OCI-LY7 (cell line): ENCODE data around the gene JAG2. TPM values are rescaled to one million over a fixed set of nuclear protein-coding genes. Genes with fewer than 3 reads are reported as not detected.

Source experiments
- BruUV-seq: library from RNA; stranded (reverse); fragments of 400-500 nt; replicated peaks from 2 replicates; lab custom pipeline; 2021; lab: Mats Ljungman, UMichigan
- CTCF ChIA-PET: fragments of 300-600 bp; sonication (Branson Sonifier 250); formaldehyde crosslinking; loops from one replicate; lab custom pipeline; 2022; ENCODE audit warnings: antibody characterized with exemption; ENCODE audit not compliant: unreplicated experiment; lab: Charles Lee
- POLR2A ChIA-PET: fragments of 300-600 bp; sonication (Branson Sonifier 250); formaldehyde crosslinking; loops from one replicate; lab custom pipeline; 2022; ENCODE audit warnings: antibody characterized with exemption; lab: Charles Lee
- DNase-seq: peaks from one replicate; pipeline ENCODE4 v3.0.0-alpha.2; 2015; ENCODE audit warnings: low spot score
- H2AFZ ChIP-seq: fragments of 200-600 bp; sonication (generic), shearing (Covaris generic); 2 replicates; pipeline ENCODE4 v1.6.1; 2014; ENCODE audit warnings: mild to moderate bottlenecking, antibody characterized with exemption, low read length, moderate library complexity
- H3K27ac ChIP-seq: fragments of 200-600 bp; sonication (generic); 2 replicates; pipeline ENCODE4 v1.5.1; 2014; ENCODE audit warnings: mixed run types, low read depth, mild to moderate bottlenecking, moderate library complexity, low read length, inconsistent platforms; ENCODE audit not compliant: poor library complexity, severe bottlenecking
- H3K36me3 ChIP-seq: fragments of 200-600 bp; sonication (generic); 2 replicates; pipeline ENCODE4 v1.6.1; 2014; ENCODE audit warnings: mild to moderate bottlenecking, antibody characterized with exemption, low read length, moderate library complexity, mixed read lengths; ENCODE audit not compliant: insufficient read depth
- H3K4me1 ChIP-seq: fragments of 200-600 bp; sonication (generic); 2 replicates; pipeline ENCODE4 v1.5.1; 2014; ENCODE audit warnings: mild to moderate bottlenecking, low read length; ENCODE audit not compliant: insufficient read depth, poor library complexity, severe bottlenecking
- H3K4me2 ChIP-seq: fragments of 200-600 bp; sonication (generic); 2 replicates; pipeline ENCODE4 v1.6.1; 2014; ENCODE audit warnings: mild to moderate bottlenecking, low read length
- H3K4me3 ChIP-seq: fragments of 200-600 bp; sonication (generic); 2 replicates; pipeline ENCODE4 v1.5.1; 2014; ENCODE audit warnings: mild to moderate bottlenecking, low read depth, low read length; ENCODE audit not compliant: poor library complexity, severe bottlenecking
- H3K79me2 ChIP-seq: fragments of 200-600 bp; sonication (generic); 2 replicates; pipeline ENCODE4 v1.6.1; 2016; ENCODE audit warnings: low read depth, mild to moderate bottlenecking, low read length, moderate library complexity, mixed read lengths; ENCODE audit not compliant: insufficient read depth
- H3K9me2 ChIP-seq: fragments of 200-600 bp; sonication (generic); 2 replicates; pipeline ENCODE4 v1.6.1; 2016; ENCODE audit warnings: mild to moderate bottlenecking, low read length, mixed read lengths; ENCODE audit not compliant: insufficient read depth
- H3K9me3 ChIP-seq: fragments of 200-600 bp; sonication (generic); 2 replicates; pipeline ENCODE4 v1.6.1; 2014; ENCODE audit warnings: mild to moderate bottlenecking, mixed run types, low read length, mixed read lengths
- H4K20me1 ChIP-seq: fragments of 200-600 bp; sonication (generic); 2 replicates; pipeline ENCODE4 v1.6.1; 2014; ENCODE audit warnings: mild to moderate bottlenecking, antibody characterized with exemption, low read length, moderate library complexity, mixed read lengths; ENCODE audit not compliant: insufficient read depth
- EZH2phosphoT487 ChIP-seq: fragments of 200-600 bp; sonication (generic); IDR thresholded peaks from 2 replicates; pipeline ENCODE4 v1.6.1; 2018; ENCODE audit warnings: low read depth, borderline replicate concordance, mild to moderate bottlenecking, mixed run types, antibody characterized with exemption, low read length, moderate library complexity, mixed read lengths
- intact Hi-C: fragments of 100-400 bp; cut with micrococcal nuclease; formaldehyde crosslinking; loops from one replicate; pipeline ENCODE4 v1.10.0; 2022; ENCODE audit not compliant: unreplicated experiment
- total RNA-seq, 2 experiments: library from RNA; depleted of rRNA in 1 of 2; stranded (reverse); fragments of >200 nt in 1 of 2; shearing (Covaris generic) in 1 of 2; gene quantifications; 2 replicates each; pipeline ENCODE4 v1.2.3, GENCODE V29; 2014 to 2022
- TF ChIP-seq, protein P1 (sequence below): fragments of 200-600 bp; sonication (generic); conservative IDR thresholded peaks from 2 replicates; pipeline ENCODE4 v1.5.1; 2014; ENCODE audit warnings: mild to moderate bottlenecking, antibody characterized with exemption, low read length, moderate library complexity, mixed read lengths

JAG2 gene
- total RNA-seq, 2 experiments from 2014 or later: 5.0 to 6.0 TPM

DNA sequence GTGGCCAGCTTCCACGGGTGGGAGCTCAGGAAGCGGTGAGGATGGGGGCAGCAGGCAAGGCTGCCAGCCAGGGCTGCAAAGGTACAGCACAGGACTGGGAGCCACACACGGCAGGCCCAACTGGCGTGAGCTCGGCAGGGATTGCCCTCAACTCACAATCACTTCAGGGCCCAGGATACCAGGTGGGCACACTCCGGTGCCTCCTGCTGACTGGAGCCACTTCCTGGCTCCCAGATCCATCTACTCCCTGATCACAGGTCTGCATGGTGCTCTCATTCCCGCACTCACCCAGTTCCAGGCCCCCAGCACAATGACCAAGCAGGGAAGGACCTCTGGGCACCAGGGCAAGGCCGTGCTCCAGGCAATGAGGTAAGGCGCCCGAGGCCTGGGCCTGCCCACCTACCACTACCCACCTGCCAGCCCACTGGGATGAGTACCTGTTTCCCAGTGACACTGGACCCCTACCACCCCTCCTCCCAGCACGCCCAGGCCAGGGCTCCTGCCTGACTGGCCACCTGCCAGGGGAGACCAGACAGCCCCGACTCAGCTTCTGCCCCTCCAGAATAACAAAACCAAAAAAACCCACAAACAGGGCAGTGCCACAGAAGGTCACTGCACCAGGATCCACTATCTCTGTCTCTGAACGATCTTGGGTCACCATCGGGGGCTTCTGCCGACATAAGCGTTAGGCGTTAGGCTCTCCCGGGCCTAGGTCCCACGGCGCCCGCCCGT, 1.8 kb downstream of the JAG2 start:
- BruUV-seq: no TSS peak
- Histone ChIP-seq H4K20me1 (no peaks in the 10 kb centered on the region; the same call in 1 of the 2 replicates), H3K36me3 (no peaks in the 10 kb centered on the region), H2AFZ (no peak overlapping the region), H3K9me2 (no peaks in the 10 kb centered on the region), H3K79me2 (no peaks in the 10 kb centered on the region), H3K4me2 (no peak overlapping the region), H3K4me1 (peaks cover 34% of the 10 kb centered on the region), H3K27ac (no peak overlapping the region), H3K9me3 (no peaks in the 10 kb centered on the region), H3K4me3 (no peak overlapping the region)
- intact Hi-C loops: no loop called here
- DNase-seq: no peak
- ChIA-PET POLR2A (no interaction called here), CTCF (no interaction called here)
- TF ChIP-seq, protein P1, sequence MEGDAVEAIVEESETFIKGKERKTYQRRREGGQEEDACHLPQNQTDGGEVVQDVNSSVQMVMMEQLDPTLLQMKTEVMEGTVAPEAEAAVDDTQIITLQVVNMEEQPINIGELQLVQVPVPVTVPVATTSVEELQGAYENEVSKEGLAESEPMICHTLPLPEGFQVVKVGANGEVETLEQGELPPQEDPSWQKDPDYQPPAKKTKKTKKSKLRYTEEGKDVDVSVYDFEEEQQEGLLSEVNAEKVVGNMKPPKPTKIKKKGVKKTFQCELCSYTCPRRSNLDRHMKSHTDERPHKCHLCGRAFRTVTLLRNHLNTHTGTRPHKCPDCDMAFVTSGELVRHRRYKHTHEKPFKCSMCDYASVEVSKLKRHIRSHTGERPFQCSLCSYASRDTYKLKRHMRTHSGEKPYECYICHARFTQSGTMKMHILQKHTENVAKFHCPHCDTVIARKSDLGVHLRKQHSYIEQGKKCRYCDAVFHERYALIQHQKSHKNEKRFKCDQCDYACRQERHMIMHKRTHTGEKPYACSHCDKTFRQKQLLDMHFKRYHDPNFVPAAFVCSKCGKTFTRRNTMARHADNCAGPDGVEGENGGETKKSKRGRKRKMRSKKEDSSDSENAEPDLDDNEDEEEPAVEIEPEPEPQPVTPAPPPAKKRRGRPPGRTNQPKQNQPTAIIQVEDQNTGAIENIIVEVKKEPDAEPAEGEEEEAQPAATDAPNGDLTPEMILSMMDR: no peak
- TF ChIP-seq EZH2phosphoT487: no peak

DNA sequence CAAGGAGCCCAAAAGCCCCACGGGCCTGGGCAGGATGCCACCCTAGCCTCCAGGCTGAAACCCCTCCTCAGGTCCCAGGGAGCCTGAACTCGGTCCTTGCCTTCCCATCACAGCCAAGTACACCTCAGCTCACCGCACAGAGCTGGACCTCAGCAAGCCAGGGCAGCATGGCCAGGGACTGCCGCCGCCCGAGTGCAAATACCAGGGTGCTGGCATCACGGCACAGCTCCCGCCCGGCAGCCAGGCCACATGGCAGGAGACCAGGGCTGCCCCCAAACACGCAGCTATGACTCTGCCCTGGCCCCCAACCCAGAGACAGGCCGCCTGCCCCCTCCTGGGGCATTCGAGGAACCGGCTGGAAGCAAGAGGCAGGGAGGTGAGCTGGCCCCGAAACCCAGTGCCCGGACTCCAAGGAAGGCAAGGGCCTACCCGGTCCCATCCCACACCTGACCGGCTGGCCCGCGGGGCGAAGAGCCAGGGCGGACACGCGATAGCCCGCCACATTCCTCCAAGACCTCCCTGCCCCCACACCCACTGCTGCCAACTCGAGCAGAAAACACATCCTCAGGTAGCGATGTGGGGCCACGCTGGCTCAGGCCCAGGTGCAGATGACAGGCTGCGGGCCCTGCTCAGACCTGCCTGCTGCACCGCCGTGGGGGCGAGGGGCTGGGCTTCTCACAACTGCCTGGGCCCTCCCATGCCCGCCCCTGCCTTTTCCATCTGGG, 2.7 kb downstream of the JAG2 start:
- ChIA-PET POLR2A (interaction anchor here (0.6 kb wide), 1 partner anchor 105 kb away, joined by 3 read pairs; no protein-coding TSS in a partner anchor), CTCF (no interaction called here)
- Histone ChIP-seq H3K9me3 (no peaks in the 10 kb centered on the region), H3K79me2 (no peaks in the 10 kb centered on the region), H3K4me2 (no peak overlapping the region), H3K4me1 (peaks cover 26% of the 10 kb centered on the region), H3K4me3 (no peak overlapping the region), H3K36me3 (no peaks in the 10 kb centered on the region), H3K9me2 (no peaks in the 10 kb centered on the region), H2AFZ (no peak overlapping the region), H4K20me1 (no peaks in the 10 kb centered on the region; the same call in 1 of the 2 replicates), H3K27ac (no peak overlapping the region)
- TF ChIP-seq EZH2phosphoT487: no peak
- TF ChIP-seq, protein P1: no peak
- BruUV-seq: no TSS peak
- intact Hi-C loops: no loop called here
- no peak for DNase-seq
